HEK293 (cell line): Measurements from ENCODE around the gene CEACAM6.

Source experiments
- GLI2 ChIP-seq: fragments of 450-650 bp; formaldehyde crosslinking; IDR thresholded peaks from 2 replicates; pipeline ENCODE4; 2017; ENCODE audit warnings: missing biosample characterization, missing genetic modification characterization, low read depth, borderline replicate concordance
- GLI4 ChIP-seq: fragments of 450-650 bp; formaldehyde crosslinking; IDR thresholded peaks from 2 replicates; pipeline ENCODE4 v1.5.1; 2016; ENCODE audit warnings: missing biosample characterization, missing genetic modification characterization
- KLF9 ChIP-seq: fragments of 450-650 bp; formaldehyde crosslinking; IDR thresholded peaks from 2 replicates; pipeline ENCODE4 v1.5.1; 2016; ENCODE audit warnings: missing biosample characterization, missing genetic modification characterization, low read depth
- MEIS1 ChIP-seq: sonication (generic); formaldehyde crosslinking; IDR thresholded peaks from 2 replicates; pipeline ENCODE4 v1.8.1; 2022; ENCODE audit warnings: missing genetic modification reagents, mild to moderate bottlenecking, borderline replicate concordance
- ZBTB7A ChIP-seq: fragments of 450-650 bp; formaldehyde crosslinking; IDR thresholded peaks from 2 replicates; pipeline ENCODE4 v1.5.1; 2016; ENCODE audit warnings: low read depth, missing biosample characterization, missing genetic modification characterization
- ZNF140 ChIP-seq: fragments of 450-650 bp; formaldehyde crosslinking; IDR thresholded peaks from 2 replicates; pipeline ENCODE4 v1.5.1; 2016; ENCODE audit warnings: missing biosample characterization, missing genetic modification characterization
- ZNF239 ChIP-seq: fragments of 450-650 bp; formaldehyde crosslinking; IDR thresholded peaks from 2 replicates; pipeline ENCODE4 v1.5.1; 2016; ENCODE audit warnings: missing biosample characterization, missing genetic modification characterization
- ZNF311 ChIP-seq: fragments of 450-650 bp; formaldehyde crosslinking; IDR thresholded peaks from 2 replicates; pipeline ENCODE4 v1.5.1; 2017; ENCODE audit warnings: missing biosample characterization, missing genetic modification characterization, borderline replicate concordance
- ZNF433 ChIP-seq: fragments of 450-650 bp; formaldehyde crosslinking; IDR thresholded peaks from 2 replicates; pipeline ENCODE4 v1.5.1; 2016; ENCODE audit warnings: missing biosample characterization, missing genetic modification characterization, low read depth
- ZNF48 ChIP-seq: fragments of 450-650 bp; formaldehyde crosslinking; IDR thresholded peaks from 2 replicates; pipeline ENCODE4 v1.5.1; 2016; ENCODE audit warnings: missing biosample characterization, missing genetic modification characterization
- ZNF529 ChIP-seq: fragments of 450-650 bp; formaldehyde crosslinking; IDR thresholded peaks from 2 replicates; pipeline ENCODE4 v1.5.1; 2017; ENCODE audit warnings: missing genetic modification characterization, missing biosample characterization; ENCODE audit not compliant: insufficient replicate concordance
- ZNF558 ChIP-seq: fragments of 450-650 bp; formaldehyde crosslinking; IDR thresholded peaks from 2 replicates; pipeline ENCODE4 v1.5.1; 2016; ENCODE audit warnings: missing biosample characterization, missing genetic modification characterization
- ZNF660 ChIP-seq: fragments of 450-650 bp; IDR thresholded peaks from 2 replicates; pipeline ENCODE4 v1.5.1; 2018; ENCODE audit warnings: missing biosample characterization, mild to moderate bottlenecking, missing genetic modification characterization
- TF ChIP-seq, protein P1 (sequence below): fragments of 450-650 bp; formaldehyde crosslinking; IDR thresholded peaks from 2 replicates; pipeline ENCODE4 v1.5.1; 2017; ENCODE audit warnings: missing biosample characterization, missing genetic modification characterization
- TF ChIP-seq, protein P2 (sequence below): fragments of 450-650 bp; formaldehyde crosslinking; IDR thresholded peaks from 2 replicates; pipeline ENCODE4 v1.5.1; 2016; ENCODE audit warnings: missing biosample characterization, missing genetic modification characterization
- TF ChIP-seq, protein P3 (sequence below): fragments of 450-650 bp; formaldehyde crosslinking; IDR thresholded peaks from 2 replicates; pipeline ENCODE4 v1.5.1; 2016; ENCODE audit warnings: missing biosample characterization, missing genetic modification characterization, borderline replicate concordance
- TF ChIP-seq, protein P4 (sequence below): fragments of 450-650 bp; IDR thresholded peaks from 2 replicates; pipeline ENCODE4 v1.5.1; 2018; ENCODE audit warnings: missing biosample characterization, missing genetic modification characterization
- TF ChIP-seq, protein P5 (sequence below): fragments of 450-650 bp; formaldehyde crosslinking; IDR thresholded peaks from 2 replicates; pipeline ENCODE4 v1.5.1; 2017; ENCODE audit warnings: missing biosample characterization, missing genetic modification characterization
- TF ChIP-seq, protein P6 (sequence below): fragments of 450-650 bp; formaldehyde crosslinking; IDR thresholded peaks from 2 replicates; pipeline ENCODE4 v1.5.1; 2016; ENCODE audit warnings: missing biosample characterization, missing genetic modification characterization, borderline replicate concordance
- TF ChIP-seq, protein P7 (sequence below): fragments of 450-650 bp; formaldehyde crosslinking; IDR thresholded peaks from 2 replicates; pipeline ENCODE4 v1.5.1; 2016; ENCODE audit warnings: missing biosample characterization, missing genetic modification characterization

The CEACAM6 gene

DNA sequence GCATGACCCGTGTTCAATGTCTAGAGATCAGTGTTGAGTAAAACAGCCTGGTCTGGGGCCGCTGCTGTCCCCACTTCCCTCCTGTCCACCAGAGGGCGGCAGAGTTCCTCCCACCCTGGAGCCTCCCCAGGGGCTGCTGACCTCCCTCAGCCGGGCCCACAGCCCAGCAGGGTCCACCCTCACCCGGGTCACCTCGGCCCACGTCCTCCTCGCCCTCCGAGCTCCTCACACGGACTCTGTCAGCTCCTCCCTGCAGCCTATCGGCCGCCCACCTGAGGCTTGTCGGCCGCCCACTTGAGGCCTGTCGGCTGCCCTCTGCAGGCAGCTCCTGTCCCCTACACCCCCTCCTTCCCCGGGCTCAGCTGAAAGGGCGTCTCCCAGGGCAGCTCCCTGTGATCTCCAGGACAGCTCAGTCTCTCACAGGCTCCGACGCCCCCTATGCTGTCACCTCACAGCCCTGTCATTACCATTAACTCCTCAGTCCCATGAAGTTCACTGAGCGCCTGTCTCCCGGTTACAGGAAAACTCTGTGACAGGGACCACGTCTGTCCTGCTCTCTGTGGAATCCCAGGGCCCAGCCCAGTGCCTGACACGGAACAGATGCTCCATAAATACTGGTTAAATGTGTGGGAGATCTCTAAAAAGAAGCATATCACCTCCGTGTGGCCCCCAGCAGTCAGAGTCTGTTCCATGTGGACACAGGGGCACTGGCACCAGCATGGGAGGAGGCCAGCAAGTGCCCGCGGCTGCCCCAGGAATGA is 48.4 kb upstream of the CEACAM6 start (continued):
- TF ChIP-seq, protein P1, sequence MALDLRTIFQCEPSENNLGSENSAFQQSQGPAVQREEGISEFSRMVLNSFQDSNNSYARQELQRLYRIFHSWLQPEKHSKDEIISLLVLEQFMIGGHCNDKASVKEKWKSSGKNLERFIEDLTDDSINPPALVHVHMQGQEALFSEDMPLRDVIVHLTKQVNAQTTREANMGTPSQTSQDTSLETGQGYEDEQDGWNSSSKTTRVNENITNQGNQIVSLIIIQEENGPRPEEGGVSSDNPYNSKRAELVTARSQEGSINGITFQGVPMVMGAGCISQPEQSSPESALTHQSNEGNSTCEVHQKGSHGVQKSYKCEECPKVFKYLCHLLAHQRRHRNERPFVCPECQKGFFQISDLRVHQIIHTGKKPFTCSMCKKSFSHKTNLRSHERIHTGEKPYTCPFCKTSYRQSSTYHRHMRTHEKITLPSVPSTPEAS (tag by site-specific recombination): peak; percentile 45
- TF ChIP-seq, protein P2, sequence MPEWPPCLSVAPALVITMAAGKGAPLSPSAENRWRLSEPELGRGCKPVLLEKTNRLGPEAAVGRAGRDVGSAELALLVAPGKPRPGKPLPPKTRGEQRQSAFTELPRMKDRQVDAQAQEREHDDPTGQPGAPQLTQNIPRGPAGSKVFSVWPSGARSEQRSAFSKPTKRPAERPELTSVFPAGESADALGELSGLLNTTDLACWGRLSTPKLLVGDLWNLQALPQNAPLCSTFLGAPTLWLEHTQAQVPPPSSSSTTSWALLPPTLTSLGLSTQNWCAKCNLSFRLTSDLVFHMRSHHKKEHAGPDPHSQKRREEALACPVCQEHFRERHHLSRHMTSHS (tag by site-specific recombination): no peak
- TF ChIP-seq ZNF311 (tag by site-specific recombination): no peak
- TF ChIP-seq, protein P3, sequence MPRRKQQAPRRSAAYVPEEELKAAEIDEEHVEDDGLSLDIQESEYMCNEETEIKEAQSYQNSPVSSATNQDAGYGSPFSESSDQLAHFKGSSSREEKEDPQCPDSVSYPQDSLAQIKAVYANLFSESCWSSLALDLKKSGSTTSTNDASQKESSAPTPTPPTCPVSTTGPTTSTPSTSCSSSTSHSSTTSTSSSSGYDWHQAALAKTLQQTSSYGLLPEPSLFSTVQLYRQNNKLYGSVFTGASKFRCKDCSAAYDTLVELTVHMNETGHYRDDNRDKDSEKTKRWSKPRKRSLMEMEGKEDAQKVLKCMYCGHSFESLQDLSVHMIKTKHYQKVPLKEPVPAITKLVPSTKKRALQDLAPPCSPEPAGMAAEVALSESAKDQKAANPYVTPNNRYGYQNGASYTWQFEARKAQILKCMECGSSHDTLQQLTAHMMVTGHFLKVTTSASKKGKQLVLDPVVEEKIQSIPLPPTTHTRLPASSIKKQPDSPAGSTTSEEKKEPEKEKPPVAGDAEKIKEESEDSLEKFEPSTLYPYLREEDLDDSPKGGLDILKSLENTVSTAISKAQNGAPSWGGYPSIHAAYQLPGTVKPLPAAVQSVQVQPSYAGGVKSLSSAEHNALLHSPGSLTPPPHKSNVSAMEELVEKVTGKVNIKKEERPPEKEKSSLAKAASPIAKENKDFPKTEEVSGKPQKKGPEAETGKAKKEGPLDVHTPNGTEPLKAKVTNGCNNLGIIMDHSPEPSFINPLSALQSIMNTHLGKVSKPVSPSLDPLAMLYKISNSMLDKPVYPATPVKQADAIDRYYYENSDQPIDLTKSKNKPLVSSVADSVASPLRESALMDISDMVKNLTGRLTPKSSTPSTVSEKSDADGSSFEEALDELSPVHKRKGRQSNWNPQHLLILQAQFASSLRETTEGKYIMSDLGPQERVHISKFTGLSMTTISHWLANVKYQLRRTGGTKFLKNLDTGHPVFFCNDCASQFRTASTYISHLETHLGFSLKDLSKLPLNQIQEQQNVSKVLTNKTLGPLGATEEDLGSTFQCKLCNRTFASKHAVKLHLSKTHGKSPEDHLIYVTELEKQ (tag by site-specific recombination): no peak
- TF ChIP-seq GLI4 (tag by site-specific recombination): peak; percentile 62; the same call in 1 of the 2 replicates
- TF ChIP-seq, protein P4, sequence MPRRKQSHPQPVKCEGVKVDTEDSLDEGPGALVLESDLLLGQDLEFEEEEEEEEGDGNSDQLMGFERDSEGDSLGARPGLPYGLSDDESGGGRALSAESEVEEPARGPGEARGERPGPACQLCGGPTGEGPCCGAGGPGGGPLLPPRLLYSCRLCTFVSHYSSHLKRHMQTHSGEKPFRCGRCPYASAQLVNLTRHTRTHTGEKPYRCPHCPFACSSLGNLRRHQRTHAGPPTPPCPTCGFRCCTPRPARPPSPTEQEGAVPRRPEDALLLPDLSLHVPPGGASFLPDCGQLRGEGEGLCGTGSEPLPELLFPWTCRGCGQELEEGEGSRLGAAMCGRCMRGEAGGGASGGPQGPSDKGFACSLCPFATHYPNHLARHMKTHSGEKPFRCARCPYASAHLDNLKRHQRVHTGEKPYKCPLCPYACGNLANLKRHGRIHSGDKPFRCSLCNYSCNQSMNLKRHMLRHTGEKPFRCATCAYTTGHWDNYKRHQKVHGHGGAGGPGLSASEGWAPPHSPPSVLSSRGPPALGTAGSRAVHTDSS (tag by site-specific recombination): no peak
- TF ChIP-seq ZNF529: no peak
- TF ChIP-seq ZBTB7A (tag by site-specific recombination): peak; percentile 65; the same call in 1 of the 2 replicates
- TF ChIP-seq, protein P5, sequence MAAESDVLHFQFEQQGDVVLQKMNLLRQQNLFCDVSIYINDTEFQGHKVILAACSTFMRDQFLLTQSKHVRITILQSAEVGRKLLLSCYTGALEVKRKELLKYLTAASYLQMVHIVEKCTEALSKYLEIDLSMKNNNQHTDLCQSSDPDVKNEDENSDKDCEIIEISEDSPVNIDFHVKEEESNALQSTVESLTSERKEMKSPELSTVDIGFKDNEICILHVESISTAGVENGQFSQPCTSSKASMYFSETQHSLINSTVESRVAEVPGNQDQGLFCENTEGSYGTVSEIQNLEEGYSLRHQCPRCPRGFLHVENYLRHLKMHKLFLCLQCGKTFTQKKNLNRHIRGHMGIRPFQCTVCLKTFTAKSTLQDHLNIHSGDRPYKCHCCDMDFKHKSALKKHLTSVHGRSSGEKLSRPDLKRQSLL (tag by site-specific recombination): no peak
- TF ChIP-seq, protein P6, sequence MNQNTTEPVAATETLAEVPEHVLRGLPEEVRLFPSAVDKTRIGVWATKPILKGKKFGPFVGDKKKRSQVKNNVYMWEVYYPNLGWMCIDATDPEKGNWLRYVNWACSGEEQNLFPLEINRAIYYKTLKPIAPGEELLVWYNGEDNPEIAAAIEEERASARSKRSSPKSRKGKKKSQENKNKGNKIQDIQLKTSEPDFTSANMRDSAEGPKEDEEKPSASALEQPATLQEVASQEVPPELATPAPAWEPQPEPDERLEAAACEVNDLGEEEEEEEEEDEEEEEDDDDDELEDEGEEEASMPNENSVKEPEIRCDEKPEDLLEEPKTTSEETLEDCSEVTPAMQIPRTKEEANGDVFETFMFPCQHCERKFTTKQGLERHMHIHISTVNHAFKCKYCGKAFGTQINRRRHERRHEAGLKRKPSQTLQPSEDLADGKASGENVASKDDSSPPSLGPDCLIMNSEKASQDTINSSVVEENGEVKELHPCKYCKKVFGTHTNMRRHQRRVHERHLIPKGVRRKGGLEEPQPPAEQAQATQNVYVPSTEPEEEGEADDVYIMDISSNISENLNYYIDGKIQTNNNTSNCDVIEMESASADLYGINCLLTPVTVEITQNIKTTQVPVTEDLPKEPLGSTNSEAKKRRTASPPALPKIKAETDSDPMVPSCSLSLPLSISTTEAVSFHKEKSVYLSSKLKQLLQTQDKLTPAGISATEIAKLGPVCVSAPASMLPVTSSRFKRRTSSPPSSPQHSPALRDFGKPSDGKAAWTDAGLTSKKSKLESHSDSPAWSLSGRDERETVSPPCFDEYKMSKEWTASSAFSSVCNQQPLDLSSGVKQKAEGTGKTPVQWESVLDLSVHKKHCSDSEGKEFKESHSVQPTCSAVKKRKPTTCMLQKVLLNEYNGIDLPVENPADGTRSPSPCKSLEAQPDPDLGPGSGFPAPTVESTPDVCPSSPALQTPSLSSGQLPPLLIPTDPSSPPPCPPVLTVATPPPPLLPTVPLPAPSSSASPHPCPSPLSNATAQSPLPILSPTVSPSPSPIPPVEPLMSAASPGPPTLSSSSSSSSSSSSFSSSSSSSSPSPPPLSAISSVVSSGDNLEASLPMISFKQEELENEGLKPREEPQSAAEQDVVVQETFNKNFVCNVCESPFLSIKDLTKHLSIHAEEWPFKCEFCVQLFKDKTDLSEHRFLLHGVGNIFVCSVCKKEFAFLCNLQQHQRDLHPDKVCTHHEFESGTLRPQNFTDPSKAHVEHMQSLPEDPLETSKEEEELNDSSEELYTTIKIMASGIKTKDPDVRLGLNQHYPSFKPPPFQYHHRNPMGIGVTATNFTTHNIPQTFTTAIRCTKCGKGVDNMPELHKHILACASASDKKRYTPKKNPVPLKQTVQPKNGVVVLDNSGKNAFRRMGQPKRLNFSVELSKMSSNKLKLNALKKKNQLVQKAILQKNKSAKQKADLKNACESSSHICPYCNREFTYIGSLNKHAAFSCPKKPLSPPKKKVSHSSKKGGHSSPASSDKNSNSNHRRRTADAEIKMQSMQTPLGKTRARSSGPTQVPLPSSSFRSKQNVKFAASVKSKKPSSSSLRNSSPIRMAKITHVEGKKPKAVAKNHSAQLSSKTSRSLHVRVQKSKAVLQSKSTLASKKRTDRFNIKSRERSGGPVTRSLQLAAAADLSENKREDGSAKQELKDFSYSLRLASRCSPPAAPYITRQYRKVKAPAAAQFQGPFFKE (tag by site-specific recombination): no peak
- TF ChIP-seq ZNF433: no peak
- peak; percentile 63; the same call in 1 of the 2 replicates for TF ChIP-seq ZNF660 (tag by site-specific recombination)
- TF ChIP-seq KLF9: peak; percentile 76
- no peak for TF ChIP-seq MEIS1 (CRISPR knock-in tag)
- TF ChIP-seq, protein P7, sequence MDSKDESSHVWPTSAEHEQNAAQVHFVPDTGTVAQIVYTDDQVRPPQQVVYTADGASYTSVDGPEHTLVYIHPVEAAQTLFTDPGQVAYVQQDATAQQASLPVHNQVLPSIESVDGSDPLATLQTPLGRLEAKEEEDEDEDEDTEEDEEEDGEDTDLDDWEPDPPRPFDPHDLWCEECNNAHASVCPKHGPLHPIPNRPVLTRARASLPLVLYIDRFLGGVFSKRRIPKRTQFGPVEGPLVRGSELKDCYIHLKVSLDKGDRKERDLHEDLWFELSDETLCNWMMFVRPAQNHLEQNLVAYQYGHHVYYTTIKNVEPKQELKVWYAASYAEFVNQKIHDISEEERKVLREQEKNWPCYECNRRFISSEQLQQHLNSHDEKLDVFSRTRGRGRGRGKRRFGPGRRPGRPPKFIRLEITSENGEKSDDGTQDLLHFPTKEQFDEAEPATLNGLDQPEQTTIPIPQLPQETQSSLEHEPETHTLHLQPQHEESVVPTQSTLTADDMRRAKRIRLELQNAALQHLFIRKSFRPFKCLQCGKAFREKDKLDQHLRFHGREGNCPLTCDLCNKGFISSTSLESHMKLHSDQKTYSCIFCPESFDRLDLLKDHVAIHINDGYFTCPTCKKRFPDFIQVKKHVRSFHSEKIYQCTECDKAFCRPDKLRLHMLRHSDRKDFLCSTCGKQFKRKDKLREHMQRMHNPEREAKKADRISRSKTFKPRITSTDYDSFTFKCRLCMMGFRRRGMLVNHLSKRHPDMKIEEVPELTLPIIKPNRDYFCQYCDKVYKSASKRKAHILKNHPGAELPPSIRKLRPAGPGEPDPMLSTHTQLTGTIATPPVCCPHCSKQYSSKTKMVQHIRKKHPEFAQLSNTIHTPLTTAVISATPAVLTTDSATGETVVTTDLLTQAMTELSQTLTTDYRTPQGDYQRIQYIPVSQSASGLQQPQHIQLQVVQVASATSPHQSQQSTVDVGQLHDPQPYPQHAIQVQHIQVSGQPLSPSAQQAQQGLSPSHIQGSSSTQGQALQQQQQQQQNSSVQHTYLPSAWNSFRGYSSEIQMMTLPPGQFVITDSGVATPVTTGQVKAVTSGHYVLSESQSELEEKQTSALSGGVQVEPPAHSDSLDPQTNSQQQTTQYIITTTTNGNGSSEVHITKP (tag by site-specific recombination): peak; percentile 46
- TF ChIP-seq ZNF239 (tag by site-specific recombination): peak; percentile 31; the same call in 1 of the 2 replicates
- TF ChIP-seq ZNF140 (tag by site-specific recombination): no peak
- TF ChIP-seq GLI2 (tag by site-specific recombination): no peak
- no peak for TF ChIP-seq ZNF558
- TF ChIP-seq ZNF48 (tag by site-specific recombination): no peak
